Liver (tissue), 2 donors: ENCODE data around the gene SYT5.

ENCODE experiments used
- YY1 ChIP-seq: IDR thresholded peaks from 2 replicates; pipeline ENCODE4 v1.6.1; 2016; ENCODE audit warnings: antibody characterized with exemption, mild to moderate bottlenecking
- TF ChIP-seq, protein P1 (sequence below): fragments of 150-350 bp; IDR thresholded peaks from 2 replicates; pipeline ENCODE4 v1.5.1; 2017; ENCODE audit warnings: improper control_type of control experiment, low read depth, low read length; ENCODE audit not compliant: missing input control
- donor health status: healthy.

DNA sequence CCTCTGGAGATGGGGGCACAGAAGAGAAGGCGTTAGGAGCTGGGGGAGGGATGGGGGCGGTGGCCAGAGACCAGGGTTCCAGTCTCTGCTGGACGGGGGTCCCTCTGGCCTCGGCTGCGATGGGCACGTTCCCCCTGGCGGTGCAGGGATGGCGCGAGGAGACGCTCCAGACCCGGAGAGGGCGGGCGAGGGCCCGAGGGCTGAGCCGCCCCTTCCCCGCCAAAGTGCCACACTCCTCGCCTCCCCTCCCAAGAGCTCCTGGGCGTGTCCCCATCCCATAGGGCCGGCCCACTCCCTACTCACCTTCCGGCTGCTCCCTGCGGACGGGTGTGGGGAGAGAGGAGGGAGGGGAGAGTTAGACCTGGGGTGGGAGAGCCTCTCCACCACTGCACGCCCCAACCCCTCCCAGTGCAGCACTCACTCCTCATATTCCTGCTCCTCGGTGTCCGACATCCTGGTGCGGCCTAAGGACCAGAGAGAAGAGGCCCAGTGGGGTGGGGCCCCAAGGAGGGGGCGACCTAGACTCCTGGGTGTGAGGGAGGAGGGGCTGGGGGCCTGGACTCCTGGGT lies 33.3 kb downstream of the SYT5 start:
- TF ChIP-seq, protein P1, sequence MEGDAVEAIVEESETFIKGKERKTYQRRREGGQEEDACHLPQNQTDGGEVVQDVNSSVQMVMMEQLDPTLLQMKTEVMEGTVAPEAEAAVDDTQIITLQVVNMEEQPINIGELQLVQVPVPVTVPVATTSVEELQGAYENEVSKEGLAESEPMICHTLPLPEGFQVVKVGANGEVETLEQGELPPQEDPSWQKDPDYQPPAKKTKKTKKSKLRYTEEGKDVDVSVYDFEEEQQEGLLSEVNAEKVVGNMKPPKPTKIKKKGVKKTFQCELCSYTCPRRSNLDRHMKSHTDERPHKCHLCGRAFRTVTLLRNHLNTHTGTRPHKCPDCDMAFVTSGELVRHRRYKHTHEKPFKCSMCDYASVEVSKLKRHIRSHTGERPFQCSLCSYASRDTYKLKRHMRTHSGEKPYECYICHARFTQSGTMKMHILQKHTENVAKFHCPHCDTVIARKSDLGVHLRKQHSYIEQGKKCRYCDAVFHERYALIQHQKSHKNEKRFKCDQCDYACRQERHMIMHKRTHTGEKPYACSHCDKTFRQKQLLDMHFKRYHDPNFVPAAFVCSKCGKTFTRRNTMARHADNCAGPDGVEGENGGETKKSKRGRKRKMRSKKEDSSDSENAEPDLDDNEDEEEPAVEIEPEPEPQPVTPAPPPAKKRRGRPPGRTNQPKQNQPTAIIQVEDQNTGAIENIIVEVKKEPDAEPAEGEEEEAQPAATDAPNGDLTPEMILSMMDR: no peak
- no peak for TF ChIP-seq YY1
